HepG2 (cell line): ENCODE results near the gene TUBA1A.

ENCODE experiments used
- CTCF ChIP-seq: sonication (generic); formaldehyde crosslinking; IDR thresholded peaks from 2 replicates; pipeline ENCODE4 v1.5.0; 2020; ENCODE audit warnings: mild to moderate bottlenecking, missing genetic modification reagents, moderate library complexity
- NR3C1 ChIP-seq: sonication (generic); formaldehyde crosslinking; IDR thresholded peaks from 2 replicates; pipeline ENCODE4 v1.4.0; 2020; ENCODE audit warnings: missing genetic modification reagents
- STAG1 ChIP-seq: sonication (generic); formaldehyde crosslinking; IDR thresholded peaks from 2 replicates; pipeline ENCODE4 v1.4.0; 2020; ENCODE audit warnings: missing genetic modification reagents
- ZNF468 ChIP-seq: sonication (generic); formaldehyde crosslinking; IDR thresholded peaks from 2 replicates; pipeline ENCODE4 v1.8.0; 2022; ENCODE audit warnings: mild to moderate bottlenecking, moderate library complexity, missing genetic modification reagents

DNA sequence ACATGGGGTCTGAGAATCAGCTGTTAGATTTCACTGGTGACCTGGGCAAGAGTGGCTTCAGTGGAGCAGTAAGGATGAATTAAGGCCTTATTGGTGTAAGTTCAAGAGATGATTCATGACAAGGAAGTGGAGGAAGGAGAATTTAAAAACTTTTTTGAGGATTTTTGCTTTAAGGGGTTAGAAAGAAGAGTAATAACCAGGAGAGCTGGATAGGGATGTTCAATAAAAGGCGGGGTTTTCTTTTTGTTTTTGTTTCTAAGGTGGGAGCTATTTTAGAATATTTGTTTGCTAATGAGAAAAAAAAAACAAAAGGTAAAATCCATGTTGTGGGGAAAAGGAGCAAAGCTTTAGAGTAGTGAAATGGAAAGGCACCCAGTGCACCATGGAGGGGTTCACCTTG, 42.5 kb downstream of the TUBA1A start:
- TF ChIP-seq ZNF468 (no peak), STAG1 (CRISPR knock-in tag) (no peak), NR3C1 (no peak), CTCF (CRISPR knock-in tag) (no peak)
